Upper lobe of left lung (tissue), 4 donors: ENCODE measurements around the gene FAM83C.

ENCODE experiments used
- POLR2A ChIP-seq, 4 donors: fragments of 450-650 bp; IDR thresholded peaks; one replicate each; pipeline ENCODE4 v1.5.1; 2016 to 2017; ENCODE audit warnings: antibody characterized with exemption in 4 of 4, mild to moderate bottlenecking in 2 of 4
- POLR2AphosphoS5 ChIP-seq, 2 donors: sonication (generic); formaldehyde crosslinking; IDR thresholded peaks; one replicate each; pipeline ENCODE4 v1.5.1; 2017; ENCODE audit warnings: antibody characterized with exemption in 2 of 2
- TF ChIP-seq, protein P1 (sequence below), 6 experiments: fragments of 450-650 bp in 4 of 6; fragments of 200-600 bp in 2 of 6; sonication (generic) in 2 of 6; IDR thresholded peaks; one replicate each; pipeline ENCODE4 v1.5.1; 2016 to 2019; ENCODE audit warnings: antibody characterized with exemption in 6 of 6

DNA sequence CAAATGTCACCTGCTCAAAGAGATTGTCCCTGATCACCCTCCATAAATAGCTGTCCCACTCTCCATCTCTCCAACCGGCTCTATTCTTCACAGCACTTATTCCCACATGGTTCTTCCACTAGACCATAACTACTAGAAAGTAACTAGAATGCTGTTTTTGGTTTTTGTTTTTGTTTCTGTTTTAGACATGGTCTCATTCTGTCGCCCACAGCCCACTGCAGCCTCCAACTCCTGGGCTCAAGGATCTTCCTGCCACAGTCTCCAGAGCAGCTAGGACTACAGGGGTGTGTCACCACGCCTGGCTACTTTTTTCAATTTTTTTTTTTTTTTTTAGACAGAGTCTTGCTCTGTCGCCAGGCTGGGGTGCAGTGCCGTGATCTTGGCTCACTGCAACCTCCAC, 53.5 kb downstream of the FAM83C start:
- TF ChIP-seq, protein P1, sequence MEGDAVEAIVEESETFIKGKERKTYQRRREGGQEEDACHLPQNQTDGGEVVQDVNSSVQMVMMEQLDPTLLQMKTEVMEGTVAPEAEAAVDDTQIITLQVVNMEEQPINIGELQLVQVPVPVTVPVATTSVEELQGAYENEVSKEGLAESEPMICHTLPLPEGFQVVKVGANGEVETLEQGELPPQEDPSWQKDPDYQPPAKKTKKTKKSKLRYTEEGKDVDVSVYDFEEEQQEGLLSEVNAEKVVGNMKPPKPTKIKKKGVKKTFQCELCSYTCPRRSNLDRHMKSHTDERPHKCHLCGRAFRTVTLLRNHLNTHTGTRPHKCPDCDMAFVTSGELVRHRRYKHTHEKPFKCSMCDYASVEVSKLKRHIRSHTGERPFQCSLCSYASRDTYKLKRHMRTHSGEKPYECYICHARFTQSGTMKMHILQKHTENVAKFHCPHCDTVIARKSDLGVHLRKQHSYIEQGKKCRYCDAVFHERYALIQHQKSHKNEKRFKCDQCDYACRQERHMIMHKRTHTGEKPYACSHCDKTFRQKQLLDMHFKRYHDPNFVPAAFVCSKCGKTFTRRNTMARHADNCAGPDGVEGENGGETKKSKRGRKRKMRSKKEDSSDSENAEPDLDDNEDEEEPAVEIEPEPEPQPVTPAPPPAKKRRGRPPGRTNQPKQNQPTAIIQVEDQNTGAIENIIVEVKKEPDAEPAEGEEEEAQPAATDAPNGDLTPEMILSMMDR (IDR thresholded peaks at IDR 0.05) = no peak
- no peak for TF ChIP-seq POLR2A (IDR thresholded peaks at IDR 0.05)
- no peak for TF ChIP-seq POLR2AphosphoS5 (IDR thresholded peaks at IDR 0.05)
